Cerebellar nuclear complex (tissue), 1 donor: ENCODE results near the gene PTPRC.

Experiments
- DNase-seq, 2 experiments: peaks; one replicate each; lab custom pipeline; 2025; lab: John Stamatoyannopoulos, UW

The PTPRC gene

DNA sequence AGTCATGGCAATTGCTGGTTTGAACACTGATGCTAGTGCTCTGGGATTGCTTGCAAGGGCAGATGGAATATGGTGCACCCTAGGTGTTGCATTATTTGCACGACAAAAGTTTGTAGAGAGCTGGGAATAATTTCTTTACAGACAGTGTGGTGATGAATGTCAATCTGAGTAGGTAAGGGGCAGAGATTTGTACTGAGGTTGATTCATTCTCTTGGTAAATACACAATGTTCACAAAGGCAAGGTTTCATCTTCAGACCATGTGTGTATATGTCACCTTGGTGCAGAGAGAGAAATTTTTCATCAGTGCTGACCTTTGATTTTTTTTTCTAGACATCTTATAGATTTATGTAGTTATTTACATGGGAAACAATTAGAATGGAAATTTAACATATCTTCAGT lies 5.0 kb downstream of the PTPRC start:
- no peak for DNase-seq

DNA sequence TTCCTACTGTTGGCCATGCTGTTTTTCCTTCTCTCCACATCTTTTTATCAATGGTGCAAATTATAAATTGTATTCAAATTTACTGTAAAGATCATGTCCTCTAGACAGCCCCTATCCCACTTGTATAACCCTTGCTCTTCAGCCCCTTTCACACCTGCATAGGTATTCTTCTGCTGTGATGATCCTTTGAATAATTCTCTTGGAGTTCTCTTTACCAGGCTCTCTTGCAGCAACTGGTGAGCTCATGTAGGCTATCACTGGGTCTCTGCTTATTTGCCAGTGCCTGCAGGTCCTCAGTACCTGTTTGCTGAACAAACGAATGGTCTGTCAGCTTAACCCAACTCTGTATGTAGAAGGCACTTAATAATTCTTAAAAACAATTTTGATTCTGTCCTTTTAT lies 8.2 kb downstream of the PTPRC start:
- DNase-seq = no peak

DNA sequence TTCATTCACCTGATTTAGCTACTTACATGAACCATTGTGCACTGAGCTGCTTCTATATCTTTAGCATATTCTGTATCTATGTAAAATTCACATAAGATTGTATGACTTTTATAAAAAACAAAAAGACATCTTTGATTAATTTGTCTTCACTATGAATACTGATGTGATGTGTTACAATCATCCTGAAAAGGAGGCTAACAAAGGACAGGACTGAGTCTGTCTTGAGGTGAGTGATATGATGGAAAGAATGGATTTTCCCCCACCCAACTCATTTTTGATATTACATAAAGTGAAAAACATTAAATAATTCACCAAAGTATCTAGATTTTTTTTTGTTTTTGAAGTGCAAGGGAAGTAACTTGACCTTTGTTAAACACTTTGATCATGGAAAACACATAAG lies 9.8 kb downstream of the PTPRC start:
- DNase-seq = no peak

DNA sequence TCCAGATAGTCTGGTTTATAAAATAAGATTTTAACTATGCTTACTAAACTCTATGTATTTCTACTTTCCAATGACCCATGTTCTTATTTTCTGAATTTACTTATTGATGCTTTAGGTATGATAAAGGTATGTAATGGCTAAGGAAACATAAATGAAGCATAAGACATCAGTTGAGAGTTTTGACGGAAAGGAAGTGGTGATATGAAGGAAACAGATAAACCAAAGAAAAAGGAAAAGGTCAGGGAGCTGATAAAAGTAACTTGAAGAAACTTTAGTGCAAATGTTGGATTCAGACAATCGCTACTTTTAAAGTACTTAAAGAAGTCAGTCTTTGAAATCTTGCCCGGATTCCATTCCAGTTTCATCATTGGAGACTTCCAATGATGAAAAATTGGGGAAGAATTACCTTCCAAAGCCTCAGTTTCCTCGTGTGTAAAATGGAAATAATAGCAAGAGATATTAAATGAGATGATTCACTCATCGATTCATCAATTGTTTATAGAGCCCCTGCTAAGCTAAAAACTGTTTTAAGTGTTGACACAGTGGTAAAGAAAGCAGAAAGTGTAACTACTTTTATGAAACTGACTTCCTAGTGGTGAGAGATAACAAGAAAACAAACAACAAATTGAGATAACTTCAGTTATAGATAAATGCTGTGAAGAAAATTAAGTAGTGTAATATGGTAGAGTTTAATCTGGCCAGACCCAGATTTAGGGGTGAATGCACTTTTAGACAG lies 10.6 kb downstream of the PTPRC start:
- no peak for DNase-seq

DNA sequence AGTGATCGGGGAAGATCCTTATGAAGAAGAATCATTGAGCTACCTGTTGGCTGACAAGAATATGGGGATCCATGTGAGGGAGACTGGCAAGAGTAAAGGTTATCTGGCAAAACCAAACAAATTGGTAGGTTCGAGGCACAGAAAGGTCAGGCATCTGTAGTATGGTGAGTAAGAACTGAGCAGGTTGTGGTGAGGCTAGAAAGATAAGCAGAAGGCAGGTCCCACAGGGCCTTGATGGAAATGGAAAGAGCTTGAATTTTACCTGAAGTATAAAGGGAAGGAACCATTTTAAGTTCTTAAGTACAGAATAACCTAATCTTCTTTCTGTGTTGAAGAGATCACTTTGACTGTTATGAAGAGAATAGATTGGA lies 11.1 kb downstream of the PTPRC start:
- DNase-seq = no peak

DNA sequence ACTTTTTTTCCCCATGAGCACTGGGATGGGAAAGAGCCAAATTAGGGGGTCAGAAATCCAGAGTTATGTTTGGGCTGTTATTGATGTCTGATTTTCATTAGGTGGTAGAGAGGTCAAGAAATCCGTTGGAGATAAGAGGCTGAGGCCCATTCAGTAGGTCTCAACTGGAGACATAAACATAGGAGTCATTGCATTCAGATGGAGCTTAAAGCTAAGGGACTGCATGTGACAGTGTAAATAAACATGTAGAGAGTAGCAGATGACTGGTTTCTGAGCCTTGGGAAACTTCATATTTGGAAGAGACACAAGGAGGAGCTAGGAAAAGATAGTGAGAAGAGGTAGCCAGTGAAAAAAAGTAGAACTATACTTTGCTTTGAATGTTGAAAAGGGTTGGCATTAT lies 11.7 kb downstream of the PTPRC start:
- DNase-seq = no peak

DNA sequence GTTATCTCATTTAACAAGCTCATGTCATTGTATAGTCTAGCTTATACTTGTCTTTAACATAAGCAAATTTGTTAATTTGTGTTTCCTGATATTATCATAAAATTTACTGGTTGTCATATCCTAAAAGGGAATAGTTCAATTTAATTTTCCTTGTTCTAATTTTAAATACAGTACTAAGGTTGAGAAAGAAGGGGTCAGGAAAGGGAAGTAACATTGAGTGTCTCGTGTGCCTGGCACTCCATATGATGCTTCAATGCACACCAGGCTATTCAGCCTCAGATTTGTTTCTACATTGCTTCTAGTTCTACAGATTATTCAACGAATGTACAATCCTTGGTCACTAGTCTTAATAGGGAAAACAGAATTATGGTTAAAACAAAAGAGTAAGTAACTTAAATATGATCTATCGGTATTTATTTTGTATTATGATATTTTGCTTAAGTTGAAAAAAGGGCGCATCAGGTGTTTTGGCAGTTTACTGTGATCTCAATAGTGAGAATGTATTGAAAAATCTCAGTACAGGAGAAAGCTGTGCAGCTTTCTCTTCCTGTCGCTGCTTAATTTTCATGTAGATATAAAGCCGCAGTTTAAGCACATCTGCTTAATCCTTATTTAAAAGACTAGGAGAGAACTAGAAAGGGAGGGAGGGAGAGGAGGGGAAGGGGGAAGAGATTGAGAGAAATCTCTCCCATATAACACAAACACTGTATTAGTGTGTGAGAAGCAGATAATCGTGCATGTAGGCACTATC lies 13.0 kb downstream of the PTPRC start:
- DNase-seq = no peak

DNA sequence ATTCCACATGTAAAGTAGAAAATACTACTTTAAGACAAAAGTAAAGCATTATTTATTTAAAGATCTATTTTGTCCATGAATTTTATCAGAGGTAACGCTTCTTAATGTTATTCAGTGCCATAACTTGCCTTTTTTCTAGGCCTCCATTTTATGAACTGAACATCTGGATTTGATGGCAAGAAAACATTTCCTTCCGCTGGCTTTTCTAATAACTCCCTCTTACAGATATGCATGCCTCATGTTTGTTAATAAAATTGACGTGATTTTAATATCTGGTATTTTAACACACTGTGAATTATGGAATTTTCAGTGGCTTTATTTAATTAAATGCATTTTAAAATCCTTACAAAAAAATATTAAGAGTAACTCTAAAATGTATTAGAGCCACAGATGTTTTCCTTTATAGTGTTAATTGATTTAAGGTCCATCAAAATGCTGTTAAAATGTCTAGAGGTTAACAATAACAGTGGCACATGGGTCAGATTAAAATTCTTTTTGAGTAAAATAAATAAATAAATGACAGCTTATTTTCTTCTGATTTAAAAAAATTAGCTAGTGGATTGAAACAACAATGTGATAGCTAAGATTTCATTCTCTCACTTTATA lies 15.1 kb downstream of the PTPRC start:
- no peak for DNase-seq

DNA sequence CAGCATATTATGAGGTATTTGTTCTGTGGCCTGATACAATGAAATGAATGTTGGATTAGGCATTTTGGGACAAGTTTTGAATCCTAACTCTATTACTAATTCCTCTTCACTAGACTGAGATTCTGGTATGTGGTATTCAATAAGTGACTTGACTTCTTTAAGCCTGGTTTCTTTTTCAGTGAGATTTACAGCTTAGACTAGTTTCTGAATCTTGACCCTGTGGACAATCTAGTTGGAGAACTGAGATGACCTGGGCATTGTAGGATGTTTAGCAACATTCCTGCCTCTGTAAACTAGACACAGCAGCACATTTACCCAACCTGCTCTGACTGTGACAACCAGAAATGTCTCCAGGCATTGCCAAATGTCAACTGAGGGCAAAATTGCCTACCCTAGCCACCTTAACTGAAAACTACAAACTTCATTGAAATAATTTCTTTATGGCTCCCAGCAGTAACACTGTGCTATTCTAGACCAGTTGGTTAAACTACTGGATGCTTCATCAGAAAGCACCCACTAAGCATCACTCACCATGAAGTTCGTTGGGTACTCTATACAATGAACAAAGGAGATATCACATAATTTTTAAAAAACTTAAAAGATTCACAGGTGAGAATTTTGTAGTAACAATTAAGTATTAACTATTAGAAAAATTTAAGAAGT lies 16.8 kb downstream of the PTPRC start:
- no peak for DNase-seq

DNA sequence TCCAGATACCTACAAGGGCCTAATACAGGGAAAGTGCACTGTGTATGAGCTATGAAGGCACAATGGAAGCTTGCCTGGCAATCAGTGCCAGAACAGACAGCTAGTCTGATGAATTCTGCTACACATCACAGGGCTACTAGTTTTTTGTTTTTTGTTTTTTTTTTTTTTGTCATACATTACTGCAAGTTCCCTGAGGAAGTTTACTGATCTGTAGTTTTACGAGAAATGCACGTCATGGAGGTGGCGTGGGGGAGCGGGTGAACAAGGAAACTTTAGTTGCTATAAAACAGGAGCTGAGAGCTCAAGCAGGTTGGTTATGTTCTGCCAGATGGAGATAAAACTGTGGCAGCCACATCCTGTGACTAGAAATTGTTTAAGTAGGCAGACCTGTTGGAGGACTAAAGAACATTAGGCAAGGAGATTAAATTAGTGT lies 17.7 kb downstream of the PTPRC start:
- DNase-seq = no peak

DNA sequence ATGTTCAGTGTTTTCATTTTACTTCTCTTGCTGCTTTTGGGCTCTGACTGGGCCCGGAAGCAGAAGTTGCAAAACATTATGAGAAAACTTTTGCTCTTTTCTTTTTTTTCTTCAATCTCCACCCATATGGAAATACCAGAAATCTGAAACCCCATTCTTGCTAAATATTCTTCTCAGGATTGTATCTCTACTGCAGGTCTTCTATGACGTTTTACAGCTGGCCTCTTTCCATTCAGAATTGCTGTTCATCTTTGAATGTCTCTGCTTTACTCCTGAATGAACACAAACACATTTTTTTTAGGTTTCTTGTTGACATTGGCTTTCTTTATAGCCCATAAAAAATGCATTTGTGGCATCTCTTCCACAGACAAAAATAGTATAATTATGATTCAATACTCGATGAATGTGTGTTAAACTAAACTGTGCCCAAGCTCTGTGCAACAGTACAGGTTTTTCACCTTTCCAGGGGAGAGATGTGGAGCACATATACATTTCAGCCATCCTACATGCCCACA lies 18.8 kb downstream of the PTPRC start:
- DNase-seq = no peak

DNA sequence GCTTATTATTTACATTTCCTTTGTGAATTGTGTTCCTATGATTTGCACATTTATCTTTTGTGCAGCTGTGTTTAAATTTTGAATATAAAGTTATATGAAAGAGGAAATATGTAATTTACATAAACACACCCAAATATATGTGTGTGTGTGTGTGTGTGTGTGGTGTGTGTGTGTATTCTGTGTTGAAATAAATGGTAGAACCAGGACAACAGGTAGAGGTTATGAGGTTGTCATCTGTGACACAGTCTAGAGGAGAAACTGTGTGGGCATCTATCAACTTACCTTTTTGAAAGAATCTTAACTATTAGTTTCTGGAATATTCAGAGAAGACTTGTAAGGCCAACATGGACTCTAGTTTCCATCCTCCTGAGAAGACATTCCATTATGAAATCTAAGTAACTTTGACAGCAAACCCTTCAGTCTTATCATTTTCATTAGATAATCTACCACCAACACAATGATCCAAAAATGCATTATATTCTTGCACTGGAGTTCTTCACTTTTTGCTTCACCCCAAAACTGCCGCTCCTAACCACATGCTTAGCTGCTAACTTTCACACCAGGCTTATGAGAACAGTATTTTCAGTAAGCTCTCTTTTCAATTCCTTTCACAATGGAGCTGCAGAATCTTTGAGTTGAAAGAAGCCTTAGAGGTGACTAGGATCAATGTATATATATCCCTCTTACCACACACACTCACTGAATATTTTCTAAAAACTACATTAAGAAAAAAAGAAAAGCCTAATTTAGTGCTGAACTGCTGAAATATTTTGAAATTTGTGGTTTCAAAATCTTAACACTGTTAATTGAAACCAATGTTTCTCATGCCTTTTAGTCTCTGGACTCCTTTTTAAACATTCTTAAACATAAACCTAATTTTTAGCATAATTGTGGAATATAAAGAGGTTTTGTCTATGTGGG lies 21.8 kb downstream of the PTPRC start:
- no peak for DNase-seq

DNA sequence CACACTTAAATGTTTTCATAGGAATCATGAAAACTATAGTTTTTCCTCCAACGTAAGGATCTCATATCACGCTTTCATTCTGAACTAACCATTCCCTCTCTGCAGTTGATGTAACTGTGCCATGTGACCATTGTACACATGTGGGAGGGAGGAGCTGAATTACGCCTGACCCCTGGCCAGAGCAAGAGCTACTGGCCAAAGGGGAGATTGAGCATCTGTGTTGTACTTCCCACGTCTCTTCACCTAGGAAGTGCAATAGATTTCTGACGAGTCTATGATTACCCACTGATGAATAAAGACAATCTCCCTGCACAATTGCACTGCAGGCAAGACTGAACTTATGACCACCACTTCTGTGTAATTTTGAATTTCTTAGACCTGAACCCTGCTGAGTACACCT lies 24.0 kb downstream of the PTPRC start:
- no peak for DNase-seq

DNA sequence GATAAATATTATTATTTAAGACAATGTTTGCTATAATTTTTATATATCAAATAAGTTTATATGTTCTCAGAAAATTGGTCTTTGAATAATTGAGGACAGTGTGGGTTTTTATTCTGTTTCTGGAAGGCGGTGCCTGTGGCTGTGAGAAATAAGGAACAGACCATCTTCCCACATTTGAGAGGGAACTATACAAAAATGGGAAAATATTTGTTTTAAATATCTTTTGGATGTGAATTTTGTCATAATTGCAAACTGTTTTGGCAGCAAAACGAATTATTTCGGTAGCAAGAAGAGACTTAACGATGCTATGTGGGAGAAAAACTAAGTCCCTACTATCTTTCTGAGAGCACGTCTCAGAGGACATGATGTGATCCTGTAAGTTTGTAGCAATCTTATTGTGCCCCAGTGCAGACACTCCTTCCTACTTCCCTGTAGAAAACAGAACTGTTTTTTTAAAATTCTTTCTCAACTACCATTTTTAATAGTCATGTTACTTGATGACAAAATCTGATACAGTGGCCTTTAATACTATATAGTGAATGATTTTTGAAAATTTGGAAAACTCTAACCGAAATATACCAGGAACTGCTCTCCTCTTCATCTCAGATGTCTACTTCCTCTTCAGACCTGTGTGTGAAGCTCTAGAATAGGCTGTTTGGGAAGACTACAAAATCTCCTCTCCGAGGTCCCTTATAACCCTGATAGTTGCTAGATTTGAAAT lies 25.4 kb downstream of the PTPRC start:
- DNase-seq = no peak

DNA sequence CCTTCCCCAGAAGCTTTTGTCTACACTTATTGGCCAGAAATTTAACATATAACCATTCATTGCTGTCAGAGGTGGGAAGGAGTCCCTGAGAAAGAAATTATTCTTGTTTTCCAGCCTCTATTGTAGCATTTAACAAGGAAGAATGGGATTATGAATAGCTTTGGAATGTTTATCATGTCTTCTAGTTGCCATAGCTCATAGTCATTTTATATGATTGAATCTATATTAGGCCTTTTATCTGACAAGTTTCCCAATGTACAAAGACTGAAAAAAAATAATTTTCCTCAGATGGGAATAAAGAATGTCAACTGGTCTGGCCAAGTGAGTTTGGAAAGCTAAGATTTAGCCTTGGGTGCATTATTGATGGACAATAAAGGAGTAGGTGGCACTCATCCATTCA lies 28.3 kb downstream of the PTPRC start:
- DNase-seq = no peak

DNA sequence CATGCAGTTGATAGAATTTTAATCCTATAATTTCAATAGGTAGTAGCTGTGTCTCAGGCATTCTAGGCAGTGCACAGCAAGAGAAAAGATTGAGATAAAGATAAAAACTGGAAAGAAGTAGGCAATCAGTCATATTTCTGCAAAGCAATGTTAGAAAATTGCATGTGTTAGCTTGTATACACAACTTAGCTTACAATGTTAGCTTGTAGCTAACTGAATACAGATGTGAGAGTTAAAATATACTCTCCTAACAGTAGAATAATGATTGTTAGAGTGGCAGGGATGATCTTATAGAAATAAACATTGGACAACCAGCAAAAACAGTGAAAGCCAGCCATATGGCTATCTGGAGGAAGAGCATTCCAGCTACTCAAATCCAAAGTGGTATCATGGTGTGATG lies 29.0 kb downstream of the PTPRC start:
- no peak for DNase-seq

DNA sequence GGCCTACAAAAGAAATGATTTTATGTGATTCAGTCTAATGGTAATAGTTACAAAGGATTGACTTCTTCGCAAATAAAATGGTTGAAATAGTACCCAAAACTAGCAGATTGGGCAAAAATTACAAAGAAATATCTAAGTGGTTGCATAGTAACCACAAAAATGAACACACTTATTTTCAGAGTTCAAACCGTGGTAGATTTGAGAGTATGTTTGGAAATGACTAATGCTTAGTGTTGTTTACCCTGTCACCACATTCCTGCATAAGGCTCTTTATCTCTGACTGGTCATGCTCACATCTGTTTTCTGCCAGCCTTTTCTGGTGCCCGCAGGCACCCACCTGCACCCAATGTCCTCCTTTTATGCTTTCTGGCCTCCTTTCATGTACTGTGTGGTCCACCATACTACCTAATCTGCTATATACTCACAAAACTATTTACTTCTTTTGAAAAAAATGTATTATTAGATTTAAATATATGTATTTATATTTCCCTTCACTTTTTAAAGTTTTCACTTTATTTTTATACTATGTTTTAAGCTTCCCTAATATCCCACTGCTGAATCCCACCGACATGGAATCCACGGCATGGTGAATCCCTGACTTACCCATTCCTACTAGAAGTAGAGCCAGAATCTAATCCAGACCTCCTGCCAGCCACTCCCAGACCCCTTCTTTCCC lies 30.3 kb downstream of the PTPRC start:
- no peak for DNase-seq

DNA sequence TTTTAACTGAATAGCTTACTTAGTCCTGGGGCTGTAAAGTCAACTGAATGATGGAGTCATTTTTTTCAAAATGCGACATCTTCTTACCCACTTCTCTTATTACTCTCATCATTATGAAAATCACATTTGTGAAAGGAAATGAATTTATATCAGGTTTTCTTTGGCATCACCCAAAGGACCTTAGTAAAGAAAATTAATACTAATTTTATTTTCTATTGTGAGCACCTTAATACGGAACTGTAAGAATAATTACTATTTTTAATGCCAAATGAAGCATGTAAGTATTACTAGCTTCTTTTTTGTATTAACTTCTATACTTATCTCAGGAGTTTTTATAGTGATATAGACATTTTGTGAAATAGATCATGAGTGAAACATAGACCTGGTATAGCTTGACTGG lies 30.9 kb downstream of the PTPRC start:
- no peak for DNase-seq

DNA sequence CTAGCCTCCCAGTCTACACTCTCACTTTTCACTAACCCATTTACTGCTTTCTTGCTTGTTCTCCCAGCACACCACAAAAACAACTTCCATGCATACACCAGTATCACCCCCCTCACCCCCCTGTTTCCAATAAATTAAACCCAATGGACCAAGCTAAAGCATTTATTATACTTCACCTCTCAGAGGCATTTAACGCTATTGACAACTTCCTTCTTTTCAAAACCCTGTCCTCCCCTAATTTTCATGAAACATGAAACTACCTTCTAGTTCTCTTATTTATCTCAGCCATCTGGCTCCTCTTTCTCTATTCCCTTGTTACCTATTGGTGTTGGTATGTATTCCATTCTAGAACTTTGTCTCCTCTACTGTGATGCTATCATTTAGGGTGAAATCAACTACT lies 32.3 kb downstream of the PTPRC start:
- DNase-seq = no peak

DNA sequence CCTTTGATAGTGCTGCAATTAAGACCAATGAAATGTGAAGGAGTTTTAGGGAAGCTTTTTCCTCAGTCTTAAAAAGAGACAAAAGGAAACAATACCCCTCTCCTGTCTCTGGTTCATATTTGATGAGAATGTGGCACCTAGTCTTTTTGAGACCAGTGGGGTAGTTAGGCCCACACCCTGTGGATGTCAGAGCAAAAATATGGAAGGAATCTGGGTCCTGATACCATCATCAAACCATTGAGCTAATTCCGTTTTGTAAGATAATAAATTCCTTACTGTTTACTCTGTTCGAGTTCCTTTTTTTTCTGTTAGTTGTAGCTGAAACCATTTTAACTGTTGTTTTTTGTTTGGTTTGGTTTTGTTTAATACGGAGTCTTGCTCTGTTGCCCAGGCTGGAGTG lies 33.3 kb downstream of the PTPRC start:
- no peak for DNase-seq
